GM19193 (cell line): ENCODE results near the gene KBTBD4.

ENCODE experiments used
- POLR2A ChIP-seq: IDR thresholded peaks from 4 replicates; pipeline ENCODE4 v1.6.1; 2011; ENCODE audit not compliant: insufficient read depth, insufficient read length; ENCODE audit errors: extremely low read depth

Gene KBTBD4

DNA sequence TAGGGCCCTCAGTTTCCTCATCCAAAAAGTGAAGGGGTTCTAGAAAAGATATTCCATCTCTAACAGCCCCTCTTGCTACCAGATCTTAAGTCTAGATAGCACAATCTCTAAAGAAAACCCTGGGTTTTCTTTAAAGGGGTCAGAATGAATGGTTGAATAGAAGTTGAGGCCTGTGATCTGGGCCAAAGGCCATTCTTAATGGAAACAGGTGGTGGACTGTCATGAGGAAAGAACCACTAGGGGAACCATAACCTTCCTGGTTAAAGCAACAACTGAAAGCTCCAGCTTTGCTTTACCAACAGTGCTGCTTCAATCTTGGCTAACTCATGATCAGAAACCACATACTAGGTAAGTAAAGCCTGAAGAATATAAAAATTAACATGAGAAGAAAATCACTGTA lies 27.7 kb downstream of the KBTBD4 start:
- TF ChIP-seq POLR2A, result no peak

DNA sequence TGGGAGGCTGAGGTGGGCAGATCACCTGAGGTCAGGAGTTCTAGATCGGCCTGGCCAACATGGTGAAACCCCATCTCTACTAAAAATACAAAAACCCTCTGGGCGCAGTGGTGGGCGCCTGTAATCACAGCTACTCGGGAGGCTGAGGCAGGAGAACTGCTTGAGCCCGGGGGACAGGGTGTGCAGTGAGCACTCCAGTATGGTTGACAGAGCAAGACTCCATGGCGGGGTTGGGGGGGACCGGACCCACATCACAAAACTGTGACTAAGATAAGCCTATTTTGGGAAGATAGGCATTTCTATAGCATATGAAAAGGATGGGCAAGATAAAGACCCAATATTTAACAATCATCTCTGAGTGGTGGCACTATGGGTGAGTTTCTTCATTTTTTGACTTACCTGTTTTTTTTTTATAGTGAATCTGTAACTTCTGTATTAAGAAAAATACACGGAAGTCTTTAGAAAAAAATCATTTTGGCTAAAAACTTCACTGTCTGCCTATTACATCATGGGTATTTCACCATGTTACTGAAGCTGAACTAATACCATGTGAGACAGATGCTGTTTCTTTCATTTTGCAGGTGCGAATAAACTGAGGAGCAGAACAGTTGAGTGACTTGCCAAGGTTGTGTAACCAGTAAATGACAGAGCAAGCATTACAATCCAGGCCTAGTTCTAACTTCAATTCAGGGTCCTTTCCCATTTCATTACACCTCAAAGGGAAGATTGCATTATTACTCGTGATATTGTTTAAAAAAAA lies 28.3 kb downstream of the KBTBD4 start:
- TF ChIP-seq POLR2A, result no peak

DNA sequence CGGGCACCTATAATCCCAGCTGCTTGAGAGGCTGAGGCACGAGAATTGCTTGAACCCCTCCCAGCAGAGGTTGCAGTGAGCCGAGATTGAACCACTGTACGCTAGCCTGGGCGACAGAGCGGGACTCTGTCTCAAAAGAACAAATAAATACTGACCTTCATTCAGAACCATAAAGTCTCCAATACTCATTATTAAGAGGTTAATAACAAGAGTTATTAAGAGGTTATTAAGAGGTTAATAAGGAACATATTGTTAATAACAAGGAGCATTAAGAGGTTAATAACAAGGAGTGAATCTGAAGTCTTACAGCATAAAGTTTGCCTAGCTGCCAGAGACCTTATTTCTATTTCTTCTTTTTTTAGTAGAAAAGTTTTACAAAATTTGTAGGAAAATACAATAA lies 33.5 kb downstream of the KBTBD4 start:
- TF ChIP-seq POLR2A, result no peak

DNA sequence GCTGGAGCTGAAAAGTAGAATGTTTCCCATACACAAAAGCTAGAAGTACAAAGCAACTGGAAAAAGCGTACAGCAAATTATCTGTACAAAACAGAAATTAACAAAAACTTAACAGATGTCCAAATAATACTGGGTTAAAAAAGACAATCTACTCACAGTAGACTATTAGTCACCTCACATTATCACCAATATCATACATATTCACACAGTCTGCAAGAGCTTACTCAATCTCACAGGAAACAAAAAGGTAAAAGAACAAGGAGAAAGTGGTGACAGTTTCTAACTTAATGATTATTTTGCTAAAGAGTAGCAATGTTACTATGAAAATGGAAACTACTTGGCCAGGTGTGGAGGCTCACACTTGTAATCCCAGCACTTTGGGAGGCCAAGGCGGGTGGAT lies 37.7 kb downstream of the KBTBD4 start:
- TF ChIP-seq POLR2A, result no peak

DNA sequence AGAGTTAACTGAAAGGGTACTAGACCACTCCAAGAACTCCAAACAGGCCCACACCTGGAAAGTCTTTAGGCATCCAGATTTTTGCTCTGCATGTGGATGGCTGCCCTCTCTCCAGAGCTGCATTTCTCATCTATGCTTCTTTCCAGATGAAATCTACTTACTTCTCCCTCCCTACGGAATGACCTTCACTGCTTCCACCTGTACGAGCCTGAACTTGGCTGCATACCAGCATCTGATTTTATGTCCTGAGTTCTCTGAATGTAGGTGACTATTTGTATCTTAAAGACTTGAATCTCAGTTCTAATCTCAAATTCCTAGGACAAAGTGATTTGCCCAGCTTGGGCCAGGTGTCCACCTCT lies 39.1 kb downstream of the KBTBD4 start:
- TF ChIP-seq POLR2A, result no peak

DNA sequence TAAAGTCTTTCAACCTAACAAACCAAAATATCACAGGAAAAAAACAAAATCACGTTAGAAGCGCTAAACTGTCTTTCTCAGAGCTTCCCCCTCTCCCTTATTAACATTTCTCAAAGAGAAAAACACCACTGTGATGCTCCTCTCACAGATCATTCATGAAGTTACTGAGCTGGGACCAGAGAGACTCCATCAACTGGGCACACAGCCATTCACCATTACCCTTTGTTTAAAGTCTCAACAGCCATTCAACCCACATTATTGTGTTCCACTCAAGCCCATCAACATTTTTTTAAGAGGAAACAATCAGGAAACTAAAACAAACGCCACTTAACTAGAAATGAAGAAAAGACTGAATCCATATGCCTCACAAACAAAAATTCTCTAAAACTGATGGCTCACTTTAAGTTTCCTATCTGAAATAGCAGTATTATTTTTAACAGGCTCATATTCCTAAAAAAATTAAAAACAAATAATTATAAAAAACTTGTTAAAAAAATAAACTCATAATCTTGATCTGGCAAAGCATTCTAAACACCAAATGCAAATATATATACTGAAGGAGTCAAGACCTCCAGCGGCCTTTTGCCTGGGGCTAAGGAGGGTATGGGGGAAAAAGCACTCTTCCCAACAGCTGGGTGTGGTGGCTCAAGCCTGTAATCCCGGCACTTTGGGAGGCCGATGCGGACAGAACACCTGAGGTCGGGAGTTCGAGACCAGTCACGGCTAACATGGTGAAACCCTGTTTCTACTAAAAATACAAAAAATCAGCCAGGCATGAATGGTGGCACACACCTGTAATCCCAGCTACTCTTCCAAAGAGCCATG lies 39.8 kb downstream of the KBTBD4 start:
- TF ChIP-seq POLR2A, result no peak

DNA sequence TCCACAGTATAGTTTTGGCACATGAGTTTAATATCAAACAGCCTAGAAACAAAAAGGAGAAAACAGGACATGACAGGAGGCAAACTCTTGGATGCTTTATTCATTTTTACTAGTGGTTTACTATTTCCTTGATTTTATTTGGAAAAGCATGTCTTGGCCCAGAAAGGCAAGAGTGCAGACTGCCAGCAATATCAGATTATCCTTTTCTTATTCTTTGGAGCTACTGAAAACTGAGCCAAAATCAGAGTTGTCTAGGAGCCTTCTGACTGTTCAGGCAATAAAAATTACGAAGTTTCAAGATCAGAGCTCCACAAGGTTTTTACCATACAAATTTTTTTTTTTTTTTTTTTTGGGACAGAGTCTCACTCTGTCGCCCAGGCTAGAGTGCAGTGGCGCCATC lies 41.9 kb downstream of the KBTBD4 start:
- TF ChIP-seq POLR2A, result no peak

DNA sequence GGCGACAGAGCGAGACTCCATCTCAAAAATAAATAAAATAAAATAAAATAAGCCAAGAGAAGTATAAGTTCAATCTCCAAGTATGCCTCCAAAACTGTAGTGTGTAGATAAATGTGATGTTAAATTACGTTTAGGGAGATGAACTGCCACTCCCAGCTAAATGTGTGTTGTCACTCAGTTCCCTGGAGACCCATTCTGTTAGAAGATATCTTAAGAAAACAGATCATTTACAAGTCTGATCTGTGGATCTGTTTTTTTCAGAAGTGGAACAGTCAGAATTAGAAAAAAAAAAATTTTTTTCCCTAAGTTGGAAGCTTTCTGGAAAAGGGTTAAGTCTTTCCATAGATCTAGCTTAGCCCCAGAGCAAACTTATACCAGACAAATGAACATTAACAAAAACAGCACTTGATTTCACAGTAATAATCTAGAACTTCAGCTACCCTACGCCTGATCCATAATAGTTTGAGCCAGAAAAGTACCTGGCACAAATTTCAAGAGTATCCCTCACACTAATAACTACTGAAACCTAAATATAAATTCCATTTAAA lies 44.0 kb downstream of the KBTBD4 start:
- no peak for TF ChIP-seq POLR2A

DNA sequence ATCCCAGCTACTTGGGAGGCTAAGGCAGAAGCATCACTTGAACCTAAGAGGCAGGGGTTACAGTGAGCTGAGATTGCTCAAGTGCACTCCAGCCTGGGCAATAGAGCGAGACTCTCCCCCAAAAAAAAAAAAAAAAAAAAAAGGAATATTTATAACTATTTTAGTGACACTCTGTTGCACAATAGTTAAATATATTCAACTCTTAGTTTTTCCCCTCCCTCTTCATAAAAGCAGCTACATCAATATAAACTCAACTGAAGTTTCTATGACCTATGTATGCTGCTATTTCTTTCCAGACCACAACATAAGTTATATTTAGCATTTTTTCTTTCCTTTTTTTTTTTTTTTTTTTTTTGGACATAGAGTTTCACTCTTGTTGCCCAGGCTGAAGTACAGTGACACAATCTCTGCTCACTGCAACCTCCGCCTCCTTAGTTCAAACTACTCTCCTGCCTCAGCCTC lies 45.0 kb downstream of the KBTBD4 start:
- no peak for TF ChIP-seq POLR2A

DNA sequence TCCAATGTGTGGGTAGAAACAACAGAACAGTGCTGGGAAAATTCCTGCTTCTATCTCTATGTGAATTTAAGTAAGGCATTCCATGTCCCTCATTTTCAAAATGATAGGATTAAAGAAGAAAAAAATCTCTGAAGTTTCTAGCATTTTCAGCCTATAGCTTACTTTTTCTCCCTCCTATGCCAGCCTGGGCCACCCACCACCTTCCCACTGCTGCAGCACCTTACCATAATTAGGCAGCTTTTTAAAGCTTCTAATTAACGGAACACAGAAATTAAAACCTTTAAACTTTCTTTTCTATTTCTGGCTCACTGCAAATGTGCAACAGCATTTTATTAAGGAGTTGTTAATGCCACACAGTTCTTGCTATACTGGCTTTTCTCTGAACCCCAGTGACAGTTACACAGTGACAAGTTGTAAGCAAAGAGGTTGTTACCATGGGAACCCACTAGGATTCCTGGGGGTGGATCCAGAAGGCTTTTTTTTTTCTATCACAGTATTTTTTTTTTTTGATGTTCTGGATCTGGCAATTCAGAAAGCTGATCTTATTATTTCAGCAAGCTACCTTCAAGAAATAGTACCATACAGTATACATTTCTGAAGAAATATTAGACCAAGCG lies 46.1 kb downstream of the KBTBD4 start:
- TF ChIP-seq POLR2A, result no peak

DNA sequence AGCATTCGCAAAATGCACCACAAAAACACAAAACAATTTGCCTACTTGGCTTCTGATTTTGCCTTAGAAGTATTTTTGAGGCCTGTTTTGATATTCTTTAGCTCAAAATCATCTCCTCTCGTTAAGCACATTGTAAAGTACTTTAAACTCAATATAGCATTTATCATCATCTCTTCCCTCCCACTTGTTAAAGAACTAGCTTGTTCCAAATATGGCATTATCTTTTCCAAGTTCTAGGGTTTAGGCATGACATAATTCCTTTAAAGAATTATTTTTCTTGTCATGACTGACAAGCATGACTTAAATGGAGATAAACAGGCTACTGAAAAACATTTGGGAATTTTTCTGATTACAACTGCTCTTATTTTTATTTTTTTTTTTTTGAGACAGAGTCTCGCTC lies 47.1 kb downstream of the KBTBD4 start:
- no peak for TF ChIP-seq POLR2A

DNA sequence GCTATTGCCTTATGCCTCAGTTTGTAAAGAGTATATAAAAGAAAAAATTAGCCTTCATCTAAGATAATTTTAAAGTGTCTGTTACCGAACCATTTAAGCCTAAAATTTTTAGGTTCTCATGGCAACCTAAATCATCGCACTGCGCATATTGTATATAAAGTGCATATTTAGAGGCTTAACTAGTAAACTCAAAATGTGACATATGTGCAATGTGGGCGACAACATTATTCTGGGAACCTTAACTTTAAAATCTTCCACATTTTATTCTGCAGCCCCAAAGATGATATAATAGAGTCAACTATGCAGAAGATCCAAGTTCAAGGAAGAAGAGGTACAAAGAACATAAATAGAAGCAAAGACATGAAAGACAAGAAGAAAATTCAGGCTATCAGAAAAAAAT lies 48.8 kb downstream of the KBTBD4 start:
- no peak for TF ChIP-seq POLR2A

DNA sequence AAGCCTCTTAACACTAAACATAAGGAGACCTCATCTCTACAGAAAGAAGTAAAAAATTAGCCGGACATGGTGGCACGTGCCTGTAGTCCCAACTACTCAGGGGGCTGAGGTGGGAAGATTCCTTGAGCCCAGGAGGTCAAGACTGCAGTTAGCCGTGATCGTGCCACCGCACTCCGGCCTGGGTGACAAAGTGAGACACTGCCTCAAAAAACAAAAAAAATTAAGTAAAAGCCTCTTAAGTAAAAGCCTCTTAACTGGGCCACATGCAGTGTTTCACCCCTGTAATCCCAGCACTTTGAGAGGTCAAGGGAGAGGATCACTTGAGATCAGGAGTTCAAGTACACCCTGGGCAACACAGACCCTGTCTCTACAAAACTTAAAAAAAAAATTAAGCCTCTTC lies 51.6 kb downstream of the KBTBD4 start:
- no peak for TF ChIP-seq POLR2A

DNA sequence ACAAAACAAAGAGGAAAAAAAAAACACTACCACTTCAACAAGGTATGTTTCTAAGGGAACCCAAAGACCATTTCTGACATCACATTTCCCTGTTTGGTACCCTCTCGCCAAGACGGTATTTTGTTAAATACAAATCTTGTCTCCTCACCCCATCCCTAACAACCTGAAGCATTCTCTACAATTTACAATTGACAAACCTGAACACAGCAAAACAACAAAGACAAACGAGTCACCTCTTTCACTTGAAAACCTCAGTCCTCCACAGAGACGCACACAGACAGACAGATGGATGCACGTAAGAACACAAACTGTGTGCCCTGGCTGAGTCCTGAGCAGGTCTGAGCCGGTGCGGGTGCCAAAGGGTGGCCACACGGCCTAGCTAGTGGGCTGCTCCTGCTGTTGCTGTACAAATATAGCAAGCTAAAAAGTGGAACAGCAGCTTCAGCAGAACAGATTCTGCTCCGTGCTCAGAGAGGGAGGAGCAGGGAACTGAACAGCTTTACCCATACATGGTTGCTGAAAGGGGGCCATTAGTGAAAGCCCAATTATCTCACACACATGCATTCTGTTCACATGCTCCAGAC lies 54.4 kb downstream of the KBTBD4 start:
- no peak for TF ChIP-seq POLR2A
